A549 treated with CpdA at 1 μM for 4 hours (cell line): ENCODE measurements around the gene NECTIN4. TPM values are rescaled to one million over a fixed set of nuclear protein-coding genes. Genes with fewer than 3 reads are reported as not detected.

Experiments used
- total RNA-seq: library from RNA; stranded (reverse); fragments of 200-300 nt; extraction: Qiagen RNA extraction; gene quantifications from 5 replicates; pipeline ENCODE4 v1.2.3, GENCODE V29; 2022; ENCODE audit warnings: low read depth

The NECTIN4 gene
- total RNA-seq, result 1.2 to 2.2 TPM (median 1.3 TPM) in 5 replicates

DNA sequence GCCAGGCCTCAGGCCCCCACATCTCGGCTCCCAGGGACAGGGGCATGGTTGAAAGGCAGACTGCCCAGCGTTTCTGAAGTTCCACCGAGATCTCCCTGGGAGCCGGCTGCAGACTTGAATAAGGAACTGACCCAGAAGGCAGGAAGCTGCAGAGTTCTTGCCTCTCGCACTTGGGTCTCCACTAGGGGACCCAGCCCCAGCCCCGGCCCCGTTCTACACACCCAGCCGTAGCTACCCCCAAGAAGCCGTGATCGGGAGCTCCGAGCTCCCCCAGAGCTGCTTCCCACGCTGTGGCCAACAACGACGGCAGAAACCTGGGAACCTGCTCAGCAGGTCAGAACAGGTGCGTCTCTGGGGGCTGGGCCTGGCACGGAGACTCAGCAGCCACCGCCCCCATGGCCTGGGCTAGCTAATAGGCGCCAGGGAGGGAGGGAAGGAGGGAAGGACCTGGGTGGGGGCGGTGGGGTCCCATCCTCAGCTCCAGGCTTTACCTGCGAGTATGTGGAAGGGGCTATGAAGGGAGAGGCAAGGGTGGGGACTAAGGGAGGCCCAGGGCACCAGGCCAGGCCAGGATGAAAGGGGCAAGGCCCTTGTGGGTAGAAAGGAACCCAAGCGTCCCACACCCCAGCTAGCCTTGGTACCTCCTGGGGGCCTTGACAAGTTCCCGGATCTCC, at the start of gene NECTIN4:
Gene NECTIN4, minus strand, starts transcription at position 308 of the 674 bp plus-strand sequence. Its CDS starts 262 bp downstream, at position 46.

DNA sequence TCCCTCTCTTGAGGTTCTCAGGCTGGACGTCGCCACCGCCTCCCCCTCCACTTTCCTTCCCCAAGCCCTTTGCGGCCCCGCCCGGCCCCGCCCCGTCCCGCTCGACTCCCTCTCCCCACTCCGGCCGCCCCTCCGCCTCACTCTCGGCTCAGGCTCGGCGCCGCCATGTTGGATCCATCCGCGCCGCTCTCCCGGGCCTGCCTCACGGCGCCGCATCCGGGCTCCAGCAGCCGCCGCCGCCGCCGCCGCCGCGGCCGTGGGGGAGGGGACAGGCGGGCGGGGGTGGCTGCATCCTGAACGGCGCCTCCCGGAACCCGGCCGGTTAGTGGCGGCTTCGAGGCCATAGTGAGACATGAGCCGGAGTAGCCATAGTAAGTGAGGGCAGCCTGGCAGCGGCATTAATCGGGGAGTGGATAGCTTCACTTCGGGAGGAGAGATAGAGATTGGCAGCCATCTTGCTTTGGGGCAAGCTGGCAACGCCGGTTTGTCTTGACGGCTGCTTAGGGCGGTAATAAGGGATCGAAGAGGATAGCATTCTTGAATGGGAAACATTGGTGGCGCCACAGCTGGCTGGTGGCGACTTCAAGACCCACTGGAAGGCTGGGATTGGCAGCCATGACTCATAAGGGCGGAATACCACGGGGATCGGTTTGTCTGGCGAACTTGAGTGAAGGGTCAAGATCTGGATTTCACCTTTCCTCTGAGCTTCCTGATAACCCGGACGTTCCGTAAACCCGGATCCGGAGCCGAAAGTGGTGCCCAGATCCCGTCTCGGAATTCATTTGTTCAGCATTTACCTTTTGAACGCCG, 43.3 kb upstream of the NECTIN4 start, which contains the start of gene DEDD:
Gene DEDD, minus strand, starts transcription at position 258 of the 810 bp plus-strand sequence. CDS start 8,205 bp downstream, outside the sequence.

DNA sequence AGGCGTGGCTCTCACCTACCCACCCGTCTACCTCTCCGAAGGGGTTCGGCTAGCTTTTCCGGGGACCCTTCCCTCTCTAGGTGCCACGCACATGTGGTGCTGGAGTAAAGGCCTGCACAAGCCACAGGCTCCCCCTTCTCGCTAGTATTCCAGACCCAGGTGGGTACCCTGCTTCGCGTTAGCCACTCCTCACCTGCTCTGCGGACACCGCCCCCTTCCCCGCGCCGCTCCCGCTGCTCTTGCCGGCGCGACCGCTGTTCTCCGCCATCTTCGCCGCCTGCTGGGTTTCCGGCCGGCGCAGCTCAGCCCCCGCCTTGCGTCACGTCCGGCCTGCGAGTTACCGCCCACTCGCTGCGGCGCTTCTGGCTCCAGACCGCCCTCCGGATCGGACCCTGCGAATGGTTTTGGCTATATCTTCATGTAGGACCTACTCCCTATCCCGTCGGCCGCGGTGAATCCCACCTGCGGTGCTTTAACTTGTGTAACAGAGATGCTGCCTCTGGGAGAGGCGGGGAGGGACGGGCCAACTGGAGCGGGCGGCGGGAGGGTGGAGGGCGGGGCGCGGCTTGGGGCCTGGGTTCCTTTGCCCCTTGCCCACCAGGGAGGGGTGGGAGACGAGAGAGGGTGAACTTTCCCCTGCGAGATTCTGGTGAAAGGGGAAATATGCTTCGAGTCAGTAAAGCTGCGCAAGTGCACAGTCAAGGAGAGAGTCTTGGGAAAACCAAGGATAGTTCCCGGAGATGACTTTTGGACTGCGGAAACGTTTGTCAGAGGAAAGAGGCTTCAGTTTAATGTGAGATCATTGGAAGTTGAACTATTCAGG, 28.6 kb upstream of the NECTIN4 start, which contains the start of the genes NIT1 and PFDN2:
Gene NIT1, plus strand, starts transcription at position 347 of the 823 bp plus-strand sequence. Its CDS starts 72 bp downstream, at position 419.
Gene PFDN2, minus strand, starts transcription at position 279 of the 823 bp plus-strand sequence. Its CDS starts 11 bp downstream, at position 268.

DNA sequence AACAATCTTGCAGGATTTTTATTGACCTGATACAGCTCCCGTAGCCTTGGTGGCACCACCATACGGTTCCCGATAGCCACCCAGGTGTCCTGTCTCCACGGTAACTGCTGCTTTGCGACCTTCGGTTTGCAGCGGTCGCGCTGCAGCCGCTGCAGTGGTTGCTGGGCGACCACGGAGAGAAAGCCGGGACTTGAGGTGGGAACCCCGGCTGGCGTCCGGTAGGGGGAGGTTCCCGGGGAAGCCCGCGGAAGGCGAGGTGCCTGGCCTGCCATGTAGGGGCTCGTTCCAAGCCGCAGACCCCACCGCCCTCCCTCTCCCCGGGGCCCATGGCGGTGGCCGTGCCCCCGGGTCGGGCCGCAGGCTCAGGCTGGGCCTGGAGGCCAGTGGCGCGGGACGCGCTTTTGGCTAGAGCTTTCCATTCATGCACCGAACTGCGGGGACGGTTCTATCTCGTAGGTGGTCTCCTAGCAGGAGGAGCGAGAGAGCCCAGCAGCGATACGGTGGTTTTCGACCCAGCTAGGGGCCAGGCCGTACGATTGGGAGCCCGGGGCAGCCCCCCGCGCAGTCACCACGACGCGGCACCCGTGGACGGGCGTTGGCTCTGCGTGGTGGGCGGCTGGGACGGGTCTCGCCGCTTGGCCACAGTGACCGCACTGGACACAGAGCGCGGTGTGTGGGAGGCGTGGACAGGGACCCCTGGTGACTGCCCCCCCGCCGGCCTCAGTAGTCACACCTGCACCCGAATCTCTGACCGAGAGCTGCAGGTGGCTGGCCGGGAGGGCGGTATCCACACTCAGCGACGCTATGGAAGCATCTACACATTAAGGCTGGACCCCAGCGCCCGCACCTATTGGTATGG, 9.1 kb upstream of the NECTIN4 start, which contains the start of gene KLHDC9:
Gene KLHDC9, plus strand, starts transcription at position 152 of the 859 bp plus-strand sequence. Its CDS starts 175 bp downstream, at position 327.

DNA sequence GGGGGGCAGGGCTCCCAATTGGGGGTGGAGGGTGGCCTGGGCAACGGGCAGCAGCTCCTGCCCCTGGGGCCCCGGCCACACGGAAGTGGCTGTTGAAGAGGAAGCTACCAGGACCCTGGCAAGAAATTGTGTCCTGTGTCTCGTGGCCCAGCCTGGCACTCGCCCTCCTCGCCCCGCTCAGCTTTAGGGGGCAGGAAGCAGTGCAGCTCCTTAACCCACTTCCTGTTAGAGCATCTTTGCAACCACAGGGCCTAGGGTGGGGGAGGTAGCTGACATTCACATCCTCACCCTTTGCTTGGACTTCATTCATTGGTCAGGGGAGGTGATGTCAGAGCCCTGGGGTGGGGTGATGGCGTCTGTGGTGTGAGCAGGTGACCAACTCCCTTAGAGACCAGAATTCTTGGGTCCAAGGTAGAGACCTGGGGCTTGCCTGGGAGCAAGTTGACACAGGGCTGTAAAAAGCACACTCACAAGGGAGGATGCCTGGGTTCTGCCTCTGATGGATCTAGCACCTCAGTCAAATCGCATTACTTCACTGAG, 19.6 kb downstream of the NECTIN4 start, which contains the start of gene ARHGAP30:
Gene ARHGAP30, minus strand, starts transcription at position 161 of the 540 bp plus-strand sequence. CDS start 267 bp downstream, outside the sequence.

DNA sequence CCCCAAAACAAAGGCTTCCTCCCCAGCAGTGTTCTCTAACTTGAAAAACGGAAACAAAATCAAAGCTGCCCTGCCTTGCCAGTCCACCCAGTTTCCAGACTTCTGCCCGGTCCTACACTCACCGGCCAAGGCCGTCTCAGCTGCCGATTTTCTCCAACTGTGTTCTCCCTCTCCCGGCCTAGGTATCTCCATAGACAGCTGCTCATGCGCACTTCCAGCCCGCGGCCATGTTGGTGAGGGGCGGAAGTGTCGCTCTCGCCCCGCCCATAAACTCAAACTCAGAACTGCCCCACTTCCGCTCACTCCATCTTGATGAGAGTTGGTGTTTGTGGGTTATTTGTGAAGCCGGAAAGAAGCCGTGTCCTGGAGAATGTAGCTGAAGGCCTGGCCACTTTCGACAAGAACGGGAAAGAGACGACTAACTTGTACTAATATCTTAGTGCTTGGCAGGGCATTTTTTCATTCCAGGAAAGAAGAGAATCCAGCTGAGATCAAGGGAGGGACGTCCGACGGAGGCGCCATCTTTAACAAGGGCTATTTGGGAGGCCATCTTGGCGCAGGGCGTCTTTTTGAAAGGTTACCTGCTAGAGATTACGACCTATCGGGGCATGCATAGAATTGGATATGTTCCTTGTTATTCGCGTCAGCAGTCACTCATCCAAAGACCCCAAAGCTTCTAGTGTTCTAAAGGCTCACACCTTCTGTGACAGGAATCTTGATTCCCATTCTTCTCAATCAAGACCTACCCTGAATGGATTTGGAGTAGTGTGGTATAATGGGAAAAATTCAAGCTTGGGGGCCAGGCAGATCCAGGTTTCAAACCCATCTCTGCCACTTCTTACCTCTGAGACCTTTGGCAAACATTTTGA, 43.4 kb downstream of the NECTIN4 start, which contains the start of gene USF1:
Gene USF1, minus strand, starts transcription at position 242 of the 869 bp plus-strand sequence. CDS start 2,702 bp downstream, outside the sequence.

DNA sequence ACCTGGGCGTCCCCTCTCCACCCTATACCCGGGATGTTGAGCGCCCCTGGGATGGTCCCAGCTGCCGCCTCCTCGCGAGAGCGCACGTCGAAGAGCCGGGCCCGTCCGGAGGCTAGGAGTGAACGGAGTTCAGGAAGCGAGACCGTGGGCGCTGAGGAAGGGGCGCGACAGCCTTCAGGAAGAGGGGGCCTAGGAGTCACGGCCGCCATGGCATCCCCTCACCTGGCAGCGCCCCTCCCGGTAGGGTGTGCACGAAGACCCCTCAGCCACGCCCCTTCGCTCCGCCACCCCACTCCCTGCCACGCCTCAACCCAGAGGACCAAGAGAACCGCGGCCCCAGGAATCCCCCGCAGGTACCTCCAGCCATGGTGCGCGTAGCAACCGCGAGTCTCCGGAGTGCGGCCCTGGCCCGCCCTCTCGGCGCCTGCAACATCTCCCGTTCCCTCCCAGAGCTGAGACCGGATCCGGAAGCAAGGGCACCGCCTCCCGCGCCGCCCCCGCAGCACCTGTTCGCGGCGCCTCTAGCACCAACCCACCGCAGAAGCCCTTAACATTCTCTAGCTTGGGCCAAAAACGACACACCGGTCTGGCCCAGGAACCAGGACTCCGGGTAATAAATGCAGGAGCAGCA, 50.7 kb downstream of the NECTIN4 start, which contains the start of gene TSTD1:
Gene TSTD1, minus strand, starts transcription at position 442 of the 631 bp plus-strand sequence. Its CDS starts 75 bp downstream, at position 367.

Other genes starting within 250 kb of the NECTIN4 start
- 0.03 TPM in 1 of 5 replicates, not detected in the others for gene CD244, start 226.7 kb downstream of the NECTIN4 start, total RNA-seq
- gene ITLN1, start 204.4 kb downstream of the NECTIN4 start, total RNA-seq, result not detected in 5 replicates
- gene ITLN2, start 134.7 kb downstream of the NECTIN4 start, total RNA-seq, result 0.16 TPM in 1 of 5 replicates, not detected in the others
- 42.3 to 56.2 TPM (median 52.6 TPM) in 5 replicates for gene F11R, start 68.4 kb downstream of the NECTIN4 start, total RNA-seq
- 0.25 to 0.52 TPM (median 0.40 TPM) in 4 of 5 replicates, not detected in the other for gene TSTD1, start 50.6 kb downstream of the NECTIN4 start, total RNA-seq
- 51.2 to 62.5 TPM (median 55.3 TPM) in 5 replicates for gene USF1, start 43.6 kb downstream of the NECTIN4 start, total RNA-seq
- gene ARHGAP30, start 19.7 kb downstream of the NECTIN4 start, total RNA-seq, result 0.05 to 0.19 TPM (median 0.11 TPM) in 4 of 5 replicates, not detected in the other
- 0.76 to 2.3 TPM (median 1.9 TPM) in 5 replicates for gene KLHDC9, start 8.8 kb upstream of the NECTIN4 start, total RNA-seq
- gene PFDN2, start 28.5 kb upstream of the NECTIN4 start, total RNA-seq, result 121 to 142 TPM (median 125 TPM) in 5 replicates
- gene NIT1, start 28.5 kb upstream of the NECTIN4 start, total RNA-seq, result 29.0 to 36.5 TPM (median 33.2 TPM) in 5 replicates
- gene DEDD, start 43.1 kb upstream of the NECTIN4 start, total RNA-seq, result 23.0 to 33.3 TPM (median 32.4 TPM) in 5 replicates
- gene UFC1, start 64.4 kb upstream of the NECTIN4 start, total RNA-seq, result 92.8 to 141 TPM (median 93.5 TPM) in 5 replicates
- 18.2 to 26.4 TPM (median 23.5 TPM) in 5 replicates for gene USP21, start 69.9 kb upstream of the NECTIN4 start, total RNA-seq
- gene PPOX, start 76.9 kb upstream of the NECTIN4 start, total RNA-seq, result 12.9 to 16.4 TPM (median 14.2 TPM) in 5 replicates
- 25.3 to 32.6 TPM (median 30.6 TPM) in 5 replicates for gene B4GALT3, start 87.9 kb upstream of the NECTIN4 start, total RNA-seq
- gene ADAMTS4, start 109.5 kb upstream of the NECTIN4 start, total RNA-seq, result 0.01 TPM in 1 of 5 replicates, not detected in the others
- gene NDUFS2, start 112.8 kb upstream of the NECTIN4 start, total RNA-seq, result 79.3 to 107 TPM (median 81.5 TPM) in 5 replicates
- gene FCER1G, start 125.7 kb upstream of the NECTIN4 start, total RNA-seq, result 0.18 TPM in 1 of 5 replicates, not detected in the others
- 4.4 TPM in 1 of 5 replicates, not detected in the others for gene APOA2, start 134.1 kb upstream of the NECTIN4 start, total RNA-seq
- gene TOMM40L, start 136.5 kb upstream of the NECTIN4 start, total RNA-seq, result 9.7 to 11.4 TPM (median 11.1 TPM) in 5 replicates
- gene NR1I3, start 148.6 kb upstream of the NECTIN4 start, total RNA-seq, result 0.03 TPM in 1 of 5 replicates, not detected in the others
- gene PCP4L1, start 169.2 kb upstream of the NECTIN4 start, total RNA-seq, result 0.07 to 0.10 TPM (median 0.09 TPM) in 3 of 5 replicates, not detected in the others
- 0.15 to 0.32 TPM (median 0.21 TPM) in 5 replicates for gene MPZ, start 220.4 kb upstream of the NECTIN4 start, total RNA-seq
- 235 to 259 TPM (median 245 TPM) in 5 replicates for gene SDHC, start 224.8 kb upstream of the NECTIN4 start, total RNA-seq